CD14-positive monocyte (primary cell): ENCODE results near the gene FGA. TPM values are rescaled to one million over a fixed set of nuclear protein-coding genes. Genes with fewer than 3 reads are reported as not detected.
A peak's percentile ranks its signal among the peaks of the same experiment; 100 is the strongest.

Experiments used
- DNase-seq, 3 donors: peaks; one replicate each; pipeline ENCODE4 v3.0.0-alpha.2; 2011 to 2022
- H2AFZ ChIP-seq: 2 replicates; pipeline ENCODE4 v1.6.0; 2012; ENCODE audit warnings: mild to moderate bottlenecking, low read depth, low read length, inconsistent platforms; ENCODE audit not compliant: insufficient read depth, poor library complexity, severe bottlenecking
- H3K27ac ChIP-seq, 2 donors: 1 replicate in 1 of 2; 2 replicates in 1 of 2; pipeline ENCODE4 v1.5.1; 2012 to 2013; ENCODE audit warnings: low read length in 2 of 2, control low read depth in 1 of 2, inconsistent platforms in 1 of 2, low read depth in 1 of 2, mild to moderate bottlenecking in 1 of 2
- H3K27me3 ChIP-seq, 2 donors: one replicate each; pipeline versions ENCODE4 v1.6.0 to v1.6.1; 2011 to 2013; ENCODE audit warnings: low read length in 2 of 2; ENCODE audit not compliant: control insufficient read depth in 2 of 2, insufficient read depth in 2 of 2
- H3K36me3 ChIP-seq, 2 donors: replicated peaks in 1 of 2; 1 replicate in 1 of 2; 2 replicates in 1 of 2; pipeline versions ENCODE4 v1.5.1 to v1.6.1; 2012 to 2013; ENCODE audit warnings: low read length in 2 of 2, control low read depth in 1 of 2, inconsistent platforms in 1 of 2, mild to moderate bottlenecking in 1 of 2; ENCODE audit not compliant: insufficient read depth in 2 of 2, control insufficient read depth in 1 of 2
- H3K4me1 ChIP-seq, 2 donors: 1 replicate in 1 of 2; 2 replicates in 1 of 2; pipeline versions ENCODE4 v1.5.1 to v1.6.1; 2012 to 2013; ENCODE audit warnings: low read length in 2 of 2, control low read depth in 1 of 2, inconsistent platforms in 1 of 2, mild to moderate bottlenecking in 1 of 2, moderate library complexity in 1 of 2; ENCODE audit not compliant: insufficient read depth in 2 of 2, control insufficient read depth in 1 of 2
- H3K4me2 ChIP-seq: replicated peaks from 2 replicates; pipeline ENCODE3; 2012; ENCODE audit warnings: low read length, moderate library complexity, mild to moderate bottlenecking; ENCODE audit not compliant: poor library complexity, severe bottlenecking; ENCODE audit errors: extremely low read depth
- H3K4me3 ChIP-seq, 3 experiments: fragments of 200-600 bp in 1 of 3; sonication (generic) in 1 of 3; replicated peaks in 1 of 3; 1 replicate in 2 of 3; 2 replicates in 1 of 3; pipeline ENCODE4 v1.5.1; 2011 to 2013; ENCODE audit warnings: low read length in 3 of 3, mild to moderate bottlenecking in 3 of 3, control low read depth in 2 of 3, low read depth in 2 of 3, inconsistent platforms in 1 of 3, moderate library complexity in 1 of 3
- H3K79me2 ChIP-seq: 2 replicates; pipeline ENCODE4 v1.6.0; 2012; ENCODE audit warnings: mild to moderate bottlenecking, control low read depth, inconsistent platforms, low read length, moderate library complexity; ENCODE audit not compliant: insufficient read depth
- H3K9ac ChIP-seq: 2 replicates; pipeline ENCODE4 v1.6.0; 2017; ENCODE audit warnings: low read length, mild to moderate bottlenecking; ENCODE audit not compliant: insufficient read depth, poor library complexity, severe bottlenecking
- H3K9me3 ChIP-seq, 2 donors: replicated peaks in 1 of 2; 1 replicate in 1 of 2; 2 replicates in 1 of 2; pipeline versions ENCODE4 v1.5.1 to v1.6.1; 2012 to 2013; ENCODE audit warnings: low read length in 2 of 2, control low read depth in 1 of 2; ENCODE audit not compliant: control insufficient read depth in 1 of 2, insufficient read depth in 1 of 2
- H4K20me1 ChIP-seq: 2 replicates; pipeline ENCODE4 v1.6.0; 2012; ENCODE audit warnings: mild to moderate bottlenecking, low read length, control low read depth, moderate library complexity; ENCODE audit not compliant: insufficient read depth
- H3K27ac Mint-ChIP-seq, 7 donors: one replicate each; pipeline ENCODE4 v1.8.0; 2020; ENCODE audit warnings: mild to moderate bottlenecking in 7 of 7, mixed read lengths in 7 of 7, moderate library complexity in 6 of 7, inconsistent platforms in 2 of 7
- H3K27me3 Mint-ChIP-seq, 3 donors: one replicate each; pipeline ENCODE4 v1.8.0; 2021 to 2022; ENCODE audit warnings: low read depth in 3 of 3, mild to moderate bottlenecking in 3 of 3, mixed read lengths in 3 of 3, moderate library complexity in 3 of 3, inconsistent platforms in 1 of 3
- H3K36me3 Mint-ChIP-seq, 2 donors: one replicate each; pipeline ENCODE4 v1.8.0; 2020; ENCODE audit warnings: mixed read lengths in 2 of 2, inconsistent platforms in 1 of 2, mild to moderate bottlenecking in 1 of 2
- H3K4me1 Mint-ChIP-seq: one replicate; pipeline ENCODE4 v1.8.0; 2020; ENCODE audit warnings: mild to moderate bottlenecking, mixed read lengths
- H3K4me3 Mint-ChIP-seq, 2 donors: one replicate each; pipeline ENCODE4 v1.8.0; 2020; ENCODE audit warnings: mild to moderate bottlenecking in 2 of 2, mixed read lengths in 2 of 2, moderate library complexity in 1 of 2
- H3K9me3 Mint-ChIP-seq, 7 donors: one replicate each; pipeline ENCODE4 v1.8.0; 2020 to 2022; ENCODE audit warnings: mixed read lengths in 7 of 7, mild to moderate bottlenecking in 6 of 7, moderate library complexity in 6 of 7, inconsistent platforms in 2 of 7
- CTCF ChIP-seq: fragments of 200-600 bp; IDR thresholded peaks from one replicate; pipeline ENCODE4 v1.8.0; 2022; ENCODE audit warnings: antibody characterized with exemption, mild to moderate bottlenecking
- WGBS: methylation state at CpG from one replicate; pipeline ENCODE4 v1.1.5; 2013; ENCODE audit warnings: missing lambda C conversion rate; ENCODE audit not compliant: insufficient coverage; 5-methylcytosine and 5-hydroxymethylcytosine counted together
- intact Hi-C, 2 donors: fragments of 100-400 bp; cut with micrococcal nuclease; formaldehyde crosslinking; loops; one replicate each; pipeline versions ENCODE4 v1.15.0 to v1.15.1; 2023
- polyA plus RNA-seq, 3 donors: library from polyadenylated mRNA; depleted of rRNA in 1 of 3; unstranded in 2 of 3; stranded (reverse) in 1 of 3; fragments of 300-500 nt in 2 of 3; fragments of >200 nt in 1 of 3; fragmentation: Illumina TruSeq in 2 of 3; gene quantifications; 1 replicate in 2 of 3; 2 replicates in 1 of 3; pipeline ENCODE4 v1.2.3, GENCODE V29; 2012 to 2021

FGA gene
- polyA plus RNA-seq, 3 donors = not detected

DNA sequence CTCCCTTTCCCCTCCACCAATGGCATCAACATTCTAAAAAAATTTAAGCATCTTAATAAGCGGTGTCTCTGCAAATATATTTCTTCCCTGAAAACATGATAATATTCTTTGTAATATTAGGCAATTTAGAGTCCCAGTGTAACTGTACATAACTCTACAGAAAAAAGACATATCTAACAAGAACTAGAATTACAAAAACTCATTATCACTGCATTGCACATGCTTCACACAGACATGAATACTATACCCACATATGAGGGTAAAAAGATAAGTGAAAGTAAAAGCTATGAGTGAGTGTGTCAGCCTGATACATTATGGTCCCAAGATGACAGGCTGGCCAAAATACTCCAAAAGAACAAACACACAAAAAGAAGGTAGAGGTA, 30.1 kb downstream of the FGA start:
- Histone ChIP-seq H4K20me1 (no peaks in the 10 kb centered on the region), H3K9ac (no peak overlapping the region), H3K27me3 (no peaks in the 10 kb centered on the region), H3K4me3 (no peak overlapping the region), H3K4me2 (no peak overlapping the region), H3K9me3 (peaks cover 0 to 5% of the 10 kb centered on the region in 2 donors), H3K79me2 (no peaks in the 10 kb centered on the region), H2AFZ (no peak overlapping the region), H3K27ac (no peak overlapping the region), H3K36me3 (no peaks in the 10 kb centered on the region), H3K4me1 (no peaks in the 10 kb centered on the region)
- Mint-ChIP-seq H3K27me3 (peaks cover 0 to 3% (median 0%) of the 10 kb centered on the region in 3 donors), H3K4me1 (no peaks in the 10 kb centered on the region), H3K4me3 (no peak overlapping the region), H3K36me3 (no peaks in the 10 kb centered on the region), H3K9me3 (peaks cover 0 to 9% (median 5%) of the 10 kb centered on the region in 7 donors), H3K27ac (no peak overlapping the region)
- intact Hi-C loops = no loop called here
- no peak for DNase-seq
- TF ChIP-seq CTCF = no peak
- WGBS = no CpG with 5 or more reads among the region's 1 CpG

DNA sequence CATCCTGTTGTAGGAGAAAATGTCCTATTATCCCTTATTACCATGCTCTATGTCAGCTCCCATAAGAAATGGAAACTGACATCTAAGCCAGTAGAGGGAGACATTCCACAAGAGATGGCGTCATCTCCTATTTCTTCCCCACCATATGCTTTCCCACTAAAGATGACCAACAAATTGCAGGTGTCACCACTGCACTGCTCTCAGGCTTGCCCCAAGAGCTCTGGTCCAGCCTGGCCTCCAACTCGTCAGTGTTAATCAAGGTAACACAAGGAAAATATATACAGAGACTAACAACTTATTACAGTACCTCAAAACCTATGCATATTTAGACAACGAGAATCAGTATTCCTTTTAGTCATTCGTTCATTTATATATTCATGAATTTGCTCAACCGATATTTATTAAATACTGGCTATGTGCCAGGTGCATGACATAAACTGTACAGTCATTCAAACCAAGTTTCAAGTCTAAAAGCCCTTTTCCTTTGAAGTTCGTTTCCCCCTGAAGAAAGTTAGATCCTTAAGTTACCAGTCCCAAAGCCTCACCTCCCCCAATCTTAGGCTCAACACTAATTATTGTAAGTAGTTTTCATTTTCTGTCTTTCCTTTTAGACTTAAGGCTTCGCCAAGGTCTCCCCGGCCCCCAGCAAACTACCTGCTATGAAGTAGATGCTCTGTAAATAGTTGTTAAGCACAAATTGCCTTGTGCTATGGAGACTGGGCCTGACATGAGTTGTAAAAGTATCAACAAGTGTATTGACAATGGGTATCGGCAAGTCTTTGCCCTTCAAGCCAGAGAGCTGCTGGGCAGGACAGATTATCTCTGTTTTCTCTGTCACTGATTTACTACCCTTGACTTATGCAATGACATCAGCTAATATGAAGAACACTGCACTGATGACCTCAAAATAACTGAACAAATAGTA, 30.8 kb downstream of the FGA start:
- intact Hi-C loops = loop anchor here in 1 of 2 donors (10.0 kb wide), 1 partner anchor 815 kb away; the partner anchor contains the start of gene MAP9
- H3K9ac ChIP-seq = no peak overlapping the region
- no peak overlapping the region for H3K27ac Mint-ChIP-seq
- TF ChIP-seq CTCF = peak; percentile 47
- H3K4me3 Mint-ChIP-seq = no peak overlapping the region
- WGBS = 75% methylated on average over 7 of the region's 9 CpGs
- H3K9me3 ChIP-seq = peaks cover 0 to 5% of the 10 kb centered on the region in 2 donors
- H3K4me1 Mint-ChIP-seq = no peaks in the 10 kb centered on the region
- no peak overlapping the region for H3K27ac ChIP-seq
- no peaks in the 10 kb centered on the region for H4K20me1 ChIP-seq
- H3K36me3 ChIP-seq = no peaks in the 10 kb centered on the region
- peaks cover 0 to 9% (median 5%) of the 10 kb centered on the region in 7 donors for H3K9me3 Mint-ChIP-seq
- peak overlapping the region; percentile 6 for H2AFZ ChIP-seq
- DNase-seq = peak; percentile 6 to 17 (median 7)
- H3K4me3 ChIP-seq = no peak overlapping the region
- no peak overlapping the region for H3K4me2 ChIP-seq
- H3K79me2 ChIP-seq = no peaks in the 10 kb centered on the region
- H3K27me3 ChIP-seq = no peaks in the 10 kb centered on the region
- no peaks in the 10 kb centered on the region for H3K4me1 ChIP-seq
- peaks cover 0 to 3% (median 0%) of the 10 kb centered on the region in 3 donors for H3K27me3 Mint-ChIP-seq
- no peaks in the 10 kb centered on the region for H3K36me3 Mint-ChIP-seq
